ENCODE measurements around the gene CNNM2.

CNNM2 gene

GRCh38 chr10:103090911-103091310 is 172.8 kb downstream of the CNNM2 start:
- CTCF ChIA-PET: no interaction called here
- H3K27ac ChIP-seq: no peak overlapping the region
- POLR2A ChIA-PET (ENCODE audit: low non-redundant PET): interaction anchor here (0.7 kb wide), 1 partner anchor 142 kb away, joined by 3 read pairs; no protein-coding TSS in a partner anchor
- TF ChIP-seq CTCF (conservative IDR thresholded peaks at IDR 0.05; ENCODE audit: low read depth): no peak
- no peak for DNase-seq (ENCODE audit: low spot score)

- TF ChIP-seq CTCF (conservative IDR thresholded peaks at IDR 0.05; ENCODE audit: low read depth): no peak
- no peak for DNase-seq (ENCODE audit: low spot score)
- ChIA-PET CTCF (no interaction called here), POLR2A (ENCODE audit: low non-redundant PET) (no interaction called here)
- no peak overlapping the region for H3K27ac ChIP-seq
Measured at GRCh38 chr10:103095005-103095404, 176.9 kb downstream of the CNNM2 start.

DNA sequence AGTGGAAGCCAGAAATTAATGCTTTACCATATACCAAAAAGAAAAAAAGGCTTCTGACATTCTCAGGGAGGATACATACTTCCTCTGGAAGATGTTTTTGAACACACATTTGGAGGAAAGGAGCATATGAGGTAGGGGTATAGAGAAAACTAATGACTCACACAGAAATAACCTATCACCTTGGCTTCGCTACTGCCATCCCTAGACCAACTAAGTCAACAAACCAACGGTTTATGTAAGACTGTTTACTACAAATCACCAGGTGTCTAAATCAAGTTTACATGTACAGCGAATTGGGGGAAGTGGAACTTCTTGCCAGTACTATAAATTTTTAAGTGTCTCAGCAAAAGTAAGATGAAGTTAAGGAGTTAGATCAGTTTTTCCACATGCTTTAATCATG is 178.0 kb downstream of the CNNM2 start:
- no peak for DNase-seq (ENCODE audit: low spot score)
- no peak for TF ChIP-seq CTCF (conservative IDR thresholded peaks at IDR 0.05; ENCODE audit: low read depth)
- H3K27ac ChIP-seq: no peak overlapping the region
- ChIA-PET POLR2A (ENCODE audit: low non-redundant PET) (no interaction called here), CTCF (interaction anchor here (0.7 kb wide), 1 partner anchor 88 kb away, joined by 7 read pairs; no protein-coding TSS in a partner anchor)

DNA sequence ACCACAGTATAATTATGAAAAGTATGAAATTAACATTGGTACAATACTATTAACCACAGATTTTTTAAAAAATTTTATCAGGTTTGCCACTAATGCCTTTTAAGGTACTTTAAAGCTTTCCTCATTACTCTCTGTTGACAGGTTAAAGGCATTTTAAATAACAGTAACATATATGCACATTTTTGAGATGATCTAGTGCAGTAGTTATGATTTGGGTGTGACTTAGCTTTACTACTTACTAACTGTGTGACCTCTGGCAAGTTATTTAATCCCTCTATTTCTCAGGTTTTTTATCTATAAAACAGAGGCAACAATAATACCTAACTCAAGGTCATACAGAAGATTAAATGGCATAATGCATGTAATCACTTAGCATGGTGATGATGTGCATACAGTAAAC is 180.1 kb downstream of the CNNM2 start:
- POLR2A ChIA-PET (ENCODE audit: low non-redundant PET): no interaction called here
- TF ChIP-seq CTCF (conservative IDR thresholded peaks at IDR 0.05; ENCODE audit: low read depth): no peak
- no peak for DNase-seq (ENCODE audit: low spot score)
- no peak overlapping the region for H3K27ac ChIP-seq
- CTCF ChIA-PET: interaction anchor here (0.6 kb wide), 2 partner anchors 71 to 753 kb away, joined by 3 to 5 read pairs; no protein-coding TSS in a partner anchor

GRCh38 chr10:103100620-103101019 is 182.5 kb downstream of the CNNM2 start:
- ChIA-PET POLR2A (ENCODE audit: low non-redundant PET) (no interaction called here), CTCF (no interaction called here)
- no peak for DNase-seq (ENCODE audit: low spot score)
- TF ChIP-seq CTCF (conservative IDR thresholded peaks at IDR 0.05; ENCODE audit: low read depth): no peak
- no peak overlapping the region for H3K27ac ChIP-seq

DNA sequence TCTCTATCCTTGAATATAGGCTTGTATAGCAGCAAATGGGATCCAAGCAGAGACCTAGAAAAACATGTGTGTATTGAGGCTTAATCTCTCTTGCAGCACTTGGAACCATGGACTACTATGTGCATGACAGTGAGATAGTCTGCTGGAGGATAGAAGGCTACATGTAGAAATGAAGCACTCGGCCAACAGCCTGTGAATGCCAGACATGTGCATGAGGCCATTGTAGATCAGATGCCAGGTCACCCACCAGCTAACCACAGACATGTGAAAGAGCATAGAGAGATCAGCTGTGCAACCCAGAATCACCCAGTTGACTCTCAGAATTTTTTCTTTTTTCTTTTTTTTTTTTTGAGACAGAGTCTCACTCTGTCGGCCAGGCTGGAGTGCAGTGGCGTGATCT is 184.1 kb downstream of the CNNM2 start:
- no peak overlapping the region for H3K27ac ChIP-seq
- TF ChIP-seq CTCF (conservative IDR thresholded peaks at IDR 0.05; ENCODE audit: low read depth): no peak
- CTCF ChIA-PET: interaction anchor here (0.9 kb wide), 1 partner anchor 10 kb away, joined by 8 read pairs; no protein-coding TSS in a partner anchor
- POLR2A ChIA-PET (ENCODE audit: low non-redundant PET): no interaction called here
- no peak for DNase-seq (ENCODE audit: low spot score)

DNA sequence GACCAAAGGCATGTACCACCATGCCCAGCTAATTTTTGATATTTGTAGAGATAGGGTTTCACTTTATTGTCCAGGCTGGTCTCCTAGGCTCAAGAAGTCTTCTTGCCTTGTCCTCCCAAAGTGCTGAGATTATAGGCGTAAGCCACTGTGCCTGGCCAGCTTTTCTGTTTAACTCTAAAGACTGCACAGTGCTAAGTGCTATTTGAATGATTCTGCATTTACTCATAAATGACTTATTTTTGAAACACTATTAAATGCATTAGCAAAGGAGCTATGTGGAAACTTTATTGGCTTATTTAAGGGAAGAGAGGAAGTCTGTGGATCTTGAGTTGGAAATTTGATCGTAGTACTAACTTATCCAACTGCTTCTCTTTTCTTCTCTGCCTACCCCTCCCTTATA is 185.9 kb downstream of the CNNM2 start:
- ChIA-PET POLR2A (ENCODE audit: low non-redundant PET) (no interaction called here), CTCF (interaction anchor here (0.6 to 0.7 kb wide), 2 partner anchors 18 to 425 kb away, joined by 3 read pairs; no protein-coding TSS in a partner anchor)
- no peak for DNase-seq (ENCODE audit: low spot score)
- no peak for TF ChIP-seq CTCF (conservative IDR thresholded peaks at IDR 0.05; ENCODE audit: low read depth)
- H3K27ac ChIP-seq: no peak overlapping the region
